GM19468 (cell line): ENCODE data around the gene COX7A2.

Source experiments
- ATAC-seq: cut with Tn5 transposase; IDR thresholded peaks from one replicate; pipeline ENCODE4 v1.9.1; 2021; ENCODE audit warnings: mild to moderate bottlenecking, moderate library complexity, moderate number of reproducible peaks; ENCODE audit not compliant: unreplicated experiment; ENCODE audit errors: extremely low read depth

COX7A2 gene

GRCh38 chr6:75268988-75269354 is 25.4 kb upstream of the COX7A2 start:
- ATAC-seq = no peak

GRCh38 chr6:75268121-75268987 is 24.8 kb upstream of the COX7A2 start:
- no peak for ATAC-seq

- ATAC-seq = no peak
Observed at GRCh38 chr6:75267461-75267860, 23.9 kb upstream of the COX7A2 start.

GRCh38 chr6:75266716-75267291 is 23.2 kb upstream of the COX7A2 start:
- ATAC-seq = peak; percentile 49

GRCh38 chr6:75263401-75263750 is 19.8 kb upstream of the COX7A2 start:
- no peak for ATAC-seq

- ATAC-seq = no peak
Observed at GRCh38 chr6:75262716-75263400, 19.3 kb upstream of the COX7A2 start.

GRCh38 chr6:75261299-75261698 is 17.7 kb upstream of the COX7A2 start:
- no peak for ATAC-seq

- ATAC-seq = no peak
Observed at GRCh38 chr6:75257343-75258087, 13.9 kb upstream of the COX7A2 start.

- ATAC-seq = no peak
Observed at GRCh38 chr6:75250552-75250951, 7.0 kb upstream of the COX7A2 start.

- ATAC-seq = no peak
Observed at GRCh38 chr6:75249837-75250236, 6.2 kb upstream of the COX7A2 start.

GRCh38 chr6:75246386-75246785 is 2.8 kb upstream of the COX7A2 start:
- no peak for ATAC-seq

GRCh38 chr6:75244063-75244584 is 523 bp upstream of the COX7A2 start:
- no peak for ATAC-seq

- no peak for ATAC-seq
Observed at GRCh38 chr6:75236630-75237029, 7.0 kb downstream of the COX7A2 start.

GRCh38 chr6:75235271-75235670 is 8.3 kb downstream of the COX7A2 start:
- no peak for ATAC-seq

GRCh38 chr6:75234126-75234865 is 9.3 kb downstream of the COX7A2 start:
- no peak for ATAC-seq

GRCh38 chr6:75233092-75233615 is 10.4 kb downstream of the COX7A2 start:
- no peak for ATAC-seq

GRCh38 chr6:75230484-75231325 is 12.9 kb downstream of the COX7A2 start:
- no peak for ATAC-seq

GRCh38 chr6:75224303-75224926 is 19.2 kb downstream of the COX7A2 start:
- no peak for ATAC-seq
